ENCODE measurements around the gene CYP2A13. TPM values are rescaled to one million over a fixed set of nuclear protein-coding genes. Genes with fewer than 3 reads are reported as not detected.

Gene CYP2A13
- total RNA-seq, 1 experiment from 2014 or later, result not detected

Other genes starting within 250 kb of the CYP2A13 start
- gene CYP2A6, start 238.0 kb upstream of the CYP2A13 start, total RNA-seq (2014; rRNA removed; shearing (Covaris generic); ENCODE audit: low replicate concordance), result not detected in 2 replicates
- not detected in 2 replicates for gene CYP2A7, start 206.2 kb upstream of the CYP2A13 start, total RNA-seq (2014; rRNA removed; shearing (Covaris generic); ENCODE audit: low replicate concordance)
- gene CYP2B6, start 97.2 kb upstream of the CYP2A13 start, total RNA-seq (2014; rRNA removed; shearing (Covaris generic); ENCODE audit: low replicate concordance), result not detected in 2 replicates
- not detected in 2 replicates for gene CYP2F1, start 26.0 kb downstream of the CYP2A13 start, total RNA-seq (2014; rRNA removed; shearing (Covaris generic); ENCODE audit: low replicate concordance)
- 10.6 and 40.2 TPM in 2 replicates for gene CYP2S1, start 104.8 kb downstream of the CYP2A13 start, total RNA-seq (2014; rRNA removed; shearing (Covaris generic); ENCODE audit: low replicate concordance)
- 349 and 418 TPM in 2 replicates for gene AXL, start 130.8 kb downstream of the CYP2A13 start, total RNA-seq (2014; rRNA removed; shearing (Covaris generic); ENCODE audit: low replicate concordance)
- gene HNRNPUL1, start 175.9 kb downstream of the CYP2A13 start, total RNA-seq (2014; rRNA removed; shearing (Covaris generic); ENCODE audit: low replicate concordance), result 136 and 137 TPM in 2 replicates
- 14.5 and 16.3 TPM in 2 replicates for gene CCDC97, start 221.7 kb downstream of the CYP2A13 start, total RNA-seq (2014; rRNA removed; shearing (Covaris generic); ENCODE audit: low replicate concordance)